SU-DHL-6 (cell line): ENCODE data around the gene DENND1B.

Experiments used
- H2AFZ ChIP-seq: fragments of 200-600 bp; sonication (generic); 2 replicates; pipeline ENCODE4 v1.6.1; 2014; ENCODE audit warnings: low read depth, mild to moderate bottlenecking, moderate library complexity, mixed read lengths, antibody characterized with exemption, low read length; ENCODE audit not compliant: severe bottlenecking
- H3F3A ChIP-seq: fragments of 200-600 bp; shearing (Covaris generic); 2 replicates; pipeline ENCODE4 v1.6.0; 2016; ENCODE audit warnings: antibody characterized with exemption, mild to moderate bottlenecking; ENCODE audit not compliant: insufficient read depth
- H3K27ac ChIP-seq: fragments of 200-600 bp; sonication (generic); 2 replicates; pipeline ENCODE4 v1.5.1; 2016; ENCODE audit warnings: low read depth, mild to moderate bottlenecking, low read length, moderate library complexity, mixed read lengths
- H3K27me3 ChIP-seq: fragments of 200-600 bp; sonication (generic), shearing (Covaris generic); 2 replicates; pipeline ENCODE4 v1.6.0; 2014; ENCODE audit warnings: mild to moderate bottlenecking, low read length
- H3K36me3 ChIP-seq: fragments of 200-600 bp; sonication (generic); 2 replicates; pipeline ENCODE4 v1.6.1; 2014; ENCODE audit warnings: mild to moderate bottlenecking, low read length, mixed read lengths
- H3K4me2 ChIP-seq: fragments of 300-600, 200-600 bp; shearing (Covaris generic), sonication (generic); 2 replicates; pipeline ENCODE4 v1.6.0; 2014; ENCODE audit warnings: low read length, low read depth, mild to moderate bottlenecking; ENCODE audit not compliant: poor library complexity, severe bottlenecking
- H3K4me3 ChIP-seq: fragments of 200-600 bp; sonication (generic); 2 replicates; pipeline ENCODE4 v1.5.1; 2014; ENCODE audit warnings: antibody characterized with exemption, low read length, mild to moderate bottlenecking, mixed read lengths; ENCODE audit not compliant: insufficient read depth, poor library complexity, severe bottlenecking
- H3K79me2 ChIP-seq: fragments of 200-600 bp; sonication (generic); 2 replicates; pipeline ENCODE4 v1.6.1; 2014; ENCODE audit warnings: mild to moderate bottlenecking, low read length, moderate library complexity; ENCODE audit not compliant: insufficient read depth
- H3K9ac ChIP-seq: fragments of 200-600 bp; sonication (generic); 2 replicates; pipeline ENCODE4 v1.7.0; 2014; ENCODE audit warnings: mild to moderate bottlenecking, low read length
- H3K9me2 ChIP-seq: fragments of 200-600 bp; sonication (generic); replicated peaks from 2 replicates; pipeline ENCODE4 v1.6.1; 2014; ENCODE audit warnings: low read length; ENCODE audit not compliant: insufficient read depth
- H3K9me3 ChIP-seq: fragments of 200-600 bp; sonication (generic); 2 replicates; pipeline ENCODE4 v1.6.1; 2014; ENCODE audit warnings: low read length, mixed read lengths; ENCODE audit not compliant: insufficient read depth
- H4K20me1 ChIP-seq: fragments of 200-600 bp; sonication (generic); 2 replicates; pipeline ENCODE4 v1.6.1; 2014; ENCODE audit warnings: low read depth, mild to moderate bottlenecking, antibody characterized with exemption, low read length, moderate library complexity, mixed read lengths
- CTCF ChIP-seq: fragments of 200-600 bp; sonication (generic); IDR thresholded peaks from one replicate; pipeline ENCODE4 v1.5.1; 2017; ENCODE audit warnings: antibody characterized with exemption, mild to moderate bottlenecking, low read length, moderate library complexity; ENCODE audit not compliant: insufficient read depth, poor library complexity, severe bottlenecking
- EZH2phosphoT487 ChIP-seq: fragments of 200-600 bp; sonication (generic), shearing (Covaris generic); conservative IDR thresholded peaks from 2 replicates; pipeline ENCODE4 v1.6.1; 2018; ENCODE audit warnings: mild to moderate bottlenecking, antibody characterized with exemption, low read length, moderate library complexity, mixed read lengths

The DENND1B gene

GRCh38 chr1:197750366-197750765 lies 24.9 kb downstream of the DENND1B start:
- TF ChIP-seq EZH2phosphoT487 (no peak), CTCF (no peak)
- Histone ChIP-seq H3K36me3 (peaks cover 28% of the 10 kb centered on the region), H3K27ac (peak overlapping the region; percentile 9; the same call in 1 of the 2 replicates), H3F3A (peaks cover 7% of the 10 kb centered on the region; the same call in 1 of the 2 replicates), H4K20me1 (no peaks in the 10 kb centered on the region), H3K79me2 (peaks cover 92% of the 10 kb centered on the region), H2AFZ (no peak overlapping the region), H3K9me2 (no peaks in the 10 kb centered on the region), H3K4me3 (no peak overlapping the region), H3K27me3 (no peaks in the 10 kb centered on the region), H3K9ac (no peak overlapping the region), H3K9me3 (no peaks in the 10 kb centered on the region), H3K4me2 (peak overlapping the region; percentile 9)

GRCh38 chr1:197745911-197746310 lies 29.4 kb downstream of the DENND1B start:
- Histone ChIP-seq H3K79me2 (peaks cover 96% of the 10 kb centered on the region), H4K20me1 (0 out of 2 replicates have a peak, but pooled peaks cover 5% of the 10 kb centered on the region), H3K4me2 (no peak overlapping the region), H2AFZ (no peak overlapping the region), H3K9ac (no peak overlapping the region), H3K9me3 (no peaks in the 10 kb centered on the region), H3K9me2 (no peaks in the 10 kb centered on the region), H3K4me3 (no peak overlapping the region), H3F3A (peaks cover 8% of the 10 kb centered on the region; the same call in 1 of the 2 replicates), H3K27ac (no peak overlapping the region), H3K36me3 (peaks cover 11% of the 10 kb centered on the region), H3K27me3 (no peaks in the 10 kb centered on the region)
- no peak for TF ChIP-seq EZH2phosphoT487
- TF ChIP-seq CTCF, result no peak

- Histone ChIP-seq H3K9ac (no peak overlapping the region), H3K27me3 (no peaks in the 10 kb centered on the region), H3K79me2 (peaks cover 96% of the 10 kb centered on the region), H4K20me1 (0 out of 2 replicates have a peak, but pooled peaks cover 5% of the 10 kb centered on the region), H3K36me3 (peaks cover 11% of the 10 kb centered on the region), H2AFZ (no peak overlapping the region), H3F3A (peaks cover 7% of the 10 kb centered on the region; the same call in 1 of the 2 replicates), H3K9me2 (no peaks in the 10 kb centered on the region), H3K9me3 (no peaks in the 10 kb centered on the region), H3K27ac (no peak overlapping the region), H3K4me2 (no peak overlapping the region), H3K4me3 (no peak overlapping the region)
- TF ChIP-seq EZH2phosphoT487, result no peak
- no peak for TF ChIP-seq CTCF
These were observed 30.3 kb downstream of the DENND1B start for GRCh38 chr1:197744979-197745378.
